Erythroblast (primary cell): Measurements from ENCODE around the gene MYH7B.

Source experiments
- GATA1 ChIP-seq: IDR thresholded peaks from 2 replicates; pipeline ENCODE4 v1.6.1; 2011; ENCODE audit warnings: low read depth, mild to moderate bottlenecking, control low read depth, low read length, moderate library complexity
- POLR2A ChIP-seq: IDR thresholded peaks from 2 replicates; pipeline ENCODE4 v1.6.1; 2011; ENCODE audit warnings: mild to moderate bottlenecking, low read length

DNA sequence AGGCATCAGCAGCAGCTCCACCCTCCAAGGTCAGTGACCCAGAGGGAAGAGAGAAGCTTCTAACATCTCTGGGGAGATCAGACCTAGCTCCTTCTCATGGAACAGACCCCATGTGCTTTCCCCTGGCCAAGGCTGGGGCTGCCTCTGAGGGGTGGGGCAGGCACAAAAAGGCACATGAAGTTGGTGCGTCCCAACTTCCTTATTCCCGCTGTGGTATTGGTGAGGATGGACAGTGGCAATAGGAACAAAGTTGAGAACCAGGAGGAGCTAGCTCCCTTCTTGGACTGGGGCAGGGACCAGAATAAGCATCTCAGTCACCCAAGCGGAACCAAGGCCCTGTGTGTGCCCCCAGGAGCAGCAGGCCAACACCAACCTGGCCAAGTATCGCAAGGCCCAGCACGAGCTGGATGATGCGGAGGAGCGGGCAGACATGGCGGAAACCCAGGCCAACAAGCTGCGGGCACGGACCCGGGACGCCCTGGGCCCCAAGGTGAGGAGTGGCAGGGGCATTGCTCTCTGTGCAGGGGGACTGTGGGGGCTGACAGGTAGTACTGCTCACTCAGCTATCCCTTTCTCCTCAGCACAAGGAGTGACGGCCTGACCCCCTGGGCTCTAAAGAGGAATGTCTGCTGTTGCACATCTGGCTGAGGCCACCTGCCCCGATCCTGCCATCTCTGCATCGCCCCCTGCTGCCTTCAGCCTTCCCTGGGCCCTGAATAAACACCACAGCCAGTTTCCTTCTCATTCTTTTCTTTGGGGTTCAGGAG, 46.1 kb downstream of the MYH7B start:
- no peak for TF ChIP-seq POLR2A
- TF ChIP-seq GATA1, result no peak
